Measurements from ENCODE around the gene ZBTB7C.

DNA sequence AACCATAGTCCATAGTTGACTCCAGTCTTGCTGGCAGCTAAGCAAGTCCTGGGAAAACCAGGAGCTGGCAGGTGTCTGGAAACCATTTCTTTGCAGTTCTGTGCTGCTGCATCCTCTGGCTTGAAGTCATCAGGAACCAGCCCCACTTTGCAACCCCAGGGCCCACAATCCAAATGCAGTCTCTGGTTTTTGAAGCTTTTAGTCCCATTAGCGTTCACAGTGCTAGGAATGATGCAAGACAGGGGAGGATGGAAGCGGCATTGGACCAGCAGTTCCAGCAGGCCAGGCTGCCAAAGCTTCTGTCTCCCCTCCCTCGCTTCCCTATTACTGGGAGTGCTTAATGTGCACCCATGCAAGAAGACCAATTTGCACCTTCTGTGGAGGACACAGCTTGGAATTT, 106.4 kb downstream of the ZBTB7C start:
- TF ChIP-seq, protein P1, sequence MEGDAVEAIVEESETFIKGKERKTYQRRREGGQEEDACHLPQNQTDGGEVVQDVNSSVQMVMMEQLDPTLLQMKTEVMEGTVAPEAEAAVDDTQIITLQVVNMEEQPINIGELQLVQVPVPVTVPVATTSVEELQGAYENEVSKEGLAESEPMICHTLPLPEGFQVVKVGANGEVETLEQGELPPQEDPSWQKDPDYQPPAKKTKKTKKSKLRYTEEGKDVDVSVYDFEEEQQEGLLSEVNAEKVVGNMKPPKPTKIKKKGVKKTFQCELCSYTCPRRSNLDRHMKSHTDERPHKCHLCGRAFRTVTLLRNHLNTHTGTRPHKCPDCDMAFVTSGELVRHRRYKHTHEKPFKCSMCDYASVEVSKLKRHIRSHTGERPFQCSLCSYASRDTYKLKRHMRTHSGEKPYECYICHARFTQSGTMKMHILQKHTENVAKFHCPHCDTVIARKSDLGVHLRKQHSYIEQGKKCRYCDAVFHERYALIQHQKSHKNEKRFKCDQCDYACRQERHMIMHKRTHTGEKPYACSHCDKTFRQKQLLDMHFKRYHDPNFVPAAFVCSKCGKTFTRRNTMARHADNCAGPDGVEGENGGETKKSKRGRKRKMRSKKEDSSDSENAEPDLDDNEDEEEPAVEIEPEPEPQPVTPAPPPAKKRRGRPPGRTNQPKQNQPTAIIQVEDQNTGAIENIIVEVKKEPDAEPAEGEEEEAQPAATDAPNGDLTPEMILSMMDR (conservative IDR thresholded peaks at IDR 0.05 in 1 of 2, IDR thresholded peaks at IDR 0.05 in 1 of 2; ENCODE audit: extremely low read depth in 1 of 2, insufficient read depth in 1 of 2, low read depth in 1 of 2, low read length in 2 of 2): no peak
- TF ChIP-seq EZH2 (IDR thresholded peaks at IDR 0.05; ENCODE audit: borderline replicate concordance, low read length): no peak

Measured in mammary epithelial cell (primary cell).